ENCODE measurements around the gene NRCAM. TPM values are rescaled to one million over a fixed set of nuclear protein-coding genes. Genes with fewer than 3 reads are reported as not detected.

NRCAM gene
- total RNA-seq, 1 donor from 2014 or later = 13.6 TPM

DNA sequence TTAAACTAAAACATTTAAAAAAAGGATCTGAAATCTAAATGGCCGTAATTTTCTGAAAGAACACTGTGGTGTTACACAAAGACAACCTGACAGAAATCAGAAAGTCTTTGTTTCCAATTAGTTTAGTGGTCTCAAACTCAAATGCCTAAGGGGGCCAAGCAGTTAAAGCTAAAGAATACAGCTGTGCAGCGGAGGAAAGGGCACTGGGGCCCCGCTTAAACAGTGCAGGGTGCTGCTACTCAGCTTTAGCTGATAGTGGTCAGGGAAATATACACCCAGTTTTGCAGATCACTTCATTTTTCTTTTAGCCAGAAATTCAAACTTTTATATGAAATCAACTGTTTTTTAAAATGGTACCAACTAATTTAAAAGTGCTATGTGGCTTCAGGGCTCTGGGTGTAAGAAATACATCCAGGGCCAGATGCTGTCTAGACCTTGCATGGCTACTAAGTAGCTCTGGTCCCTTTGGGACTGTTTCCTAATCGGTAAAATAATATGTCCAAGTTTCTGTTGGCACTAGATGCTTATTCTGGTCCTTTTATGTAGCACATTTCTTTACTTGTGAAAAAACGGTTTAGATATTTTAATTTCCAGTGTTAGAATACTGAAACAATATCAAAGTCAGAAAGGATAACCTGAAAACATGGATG, 164.3 kb downstream of the NRCAM start:
- Histone ChIP-seq H3K9ac (ENCODE audit: low read depth in 1 of 3, low read length in 3 of 3) (no peak overlapping the region), H3K27ac (ENCODE audit: low read depth, low read length) (no peak overlapping the region), H3K9me3 (ENCODE audit: control insufficient read depth in 3 of 3, low read length in 3 of 3) (no peaks in the 10 kb centered on the region), H3K27me3 (ENCODE audit: control insufficient read depth in 3 of 3, insufficient read depth in 3 of 3, low read length in 3 of 3) (no peaks in the 10 kb centered on the region), H3K4me3 (ENCODE audit: low read length in 3 of 3) (no peak overlapping the region), H3K36me3 (ENCODE audit: control insufficient read depth in 3 of 3, insufficient read depth in 3 of 3, low read length in 3 of 3) (no peaks in the 10 kb centered on the region), H3K4me1 (ENCODE audit: control insufficient read depth in 3 of 3, insufficient read depth in 3 of 3, low read length in 3 of 3) (no peaks in the 10 kb centered on the region)

DNA sequence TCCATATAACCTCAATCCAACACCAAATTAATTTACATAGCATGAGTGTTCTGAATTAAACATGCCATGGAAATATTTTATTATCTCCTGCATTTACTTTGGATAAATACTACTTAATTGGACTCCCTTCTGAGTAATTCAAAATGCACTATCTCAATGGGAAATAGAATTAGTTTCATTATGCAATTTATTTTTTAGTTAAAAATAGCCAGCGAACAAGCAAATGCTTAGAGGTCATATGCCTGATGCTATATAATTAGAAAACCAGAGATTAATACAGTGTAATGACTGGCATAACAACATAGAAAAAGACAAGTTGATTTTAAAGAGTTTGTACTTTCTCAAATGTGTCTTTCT, 165.1 kb downstream of the NRCAM start:
- no peak overlapping the region for H3K9ac ChIP-seq (ENCODE audit: low read depth in 1 of 3, low read length in 3 of 3)

GRCh38 chr7:108290459-108291151, 165.6 kb downstream of the NRCAM start:
- Histone ChIP-seq H3K4me1 (ENCODE audit: control insufficient read depth in 3 of 3, insufficient read depth in 3 of 3, low read length in 3 of 3) (no peaks in the 10 kb centered on the region), H3K36me3 (ENCODE audit: control insufficient read depth in 3 of 3, insufficient read depth in 3 of 3, low read length in 3 of 3) (no peaks in the 10 kb centered on the region), H3K27ac (ENCODE audit: low read depth, low read length) (no peak overlapping the region), H3K9ac (ENCODE audit: low read depth in 1 of 3, low read length in 3 of 3) (no peak overlapping the region), H3K4me3 (ENCODE audit: low read length in 3 of 3) (no peak overlapping the region), H3K9me3 (ENCODE audit: control insufficient read depth in 3 of 3, low read length in 3 of 3) (no peaks in the 10 kb centered on the region), H3K27me3 (ENCODE audit: control insufficient read depth in 3 of 3, insufficient read depth in 3 of 3, low read length in 3 of 3) (no peaks in the 10 kb centered on the region)

More for the DNA sequence above, 165.1 kb downstream of the NRCAM start:
- Histone ChIP-seq H3K4me3 (ENCODE audit: low read length in 3 of 3) (no peak overlapping the region), H3K36me3 (ENCODE audit: control insufficient read depth in 3 of 3, insufficient read depth in 3 of 3, low read length in 3 of 3) (no peaks in the 10 kb centered on the region), H3K9me3 (ENCODE audit: control insufficient read depth in 3 of 3, low read length in 3 of 3) (no peaks in the 10 kb centered on the region), H3K4me1 (ENCODE audit: control insufficient read depth in 3 of 3, insufficient read depth in 3 of 3, low read length in 3 of 3) (no peaks in the 10 kb centered on the region), H3K27me3 (ENCODE audit: control insufficient read depth in 3 of 3, insufficient read depth in 3 of 3, low read length in 3 of 3) (no peaks in the 10 kb centered on the region), H3K27ac (ENCODE audit: low read depth, low read length) (no peak overlapping the region)

DNA sequence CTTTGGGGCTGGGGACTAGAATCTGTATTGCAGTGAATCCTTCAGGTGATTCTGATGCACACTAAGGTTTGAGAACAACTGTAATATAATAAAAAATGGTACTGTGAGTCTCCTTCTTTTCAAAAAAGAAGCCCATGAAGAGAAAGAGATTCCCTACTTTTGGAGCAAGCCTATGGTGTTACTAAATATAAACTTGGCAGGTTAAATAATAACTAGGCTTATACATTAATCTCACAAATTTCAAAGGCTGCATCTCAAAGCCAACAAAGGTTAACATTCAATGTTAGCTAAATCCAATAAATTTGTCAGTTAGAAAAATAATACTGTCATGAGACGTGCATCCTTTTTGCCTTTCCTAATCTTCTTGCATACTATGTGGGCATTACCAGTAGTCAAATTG, 166.4 kb downstream of the NRCAM start:
- H3K36me3 ChIP-seq (ENCODE audit: control insufficient read depth in 3 of 3, insufficient read depth in 3 of 3, low read length in 3 of 3) = no peaks in the 10 kb centered on the region
- H3K27me3 ChIP-seq (ENCODE audit: control insufficient read depth in 3 of 3, insufficient read depth in 3 of 3, low read length in 3 of 3) = no peaks in the 10 kb centered on the region
- no peak overlapping the region for H3K9ac ChIP-seq (ENCODE audit: low read depth in 1 of 3, low read length in 3 of 3)
- H3K9me3 ChIP-seq (ENCODE audit: control insufficient read depth in 3 of 3, low read length in 3 of 3) = no peaks in the 10 kb centered on the region
- no peaks in the 10 kb centered on the region for H3K4me1 ChIP-seq (ENCODE audit: control insufficient read depth in 3 of 3, insufficient read depth in 3 of 3, low read length in 3 of 3)
- no peak overlapping the region for H3K27ac ChIP-seq (ENCODE audit: low read depth, low read length)
- H3K4me3 ChIP-seq (ENCODE audit: low read length in 3 of 3) = no peak overlapping the region

- no peaks in the 10 kb centered on the region for H3K27me3 ChIP-seq (ENCODE audit: control insufficient read depth in 3 of 3, insufficient read depth in 3 of 3, low read length in 3 of 3)
- H3K9ac ChIP-seq (ENCODE audit: low read depth in 1 of 3, low read length in 3 of 3) = no peak overlapping the region
- H3K9me3 ChIP-seq (ENCODE audit: control insufficient read depth in 3 of 3, low read length in 3 of 3) = no peaks in the 10 kb centered on the region
- no peak overlapping the region for H3K27ac ChIP-seq (ENCODE audit: low read depth, low read length)
- no peak overlapping the region for H3K4me3 ChIP-seq (ENCODE audit: low read length in 3 of 3)
- no peaks in the 10 kb centered on the region for H3K4me1 ChIP-seq (ENCODE audit: control insufficient read depth in 3 of 3, insufficient read depth in 3 of 3, low read length in 3 of 3)
- no peaks in the 10 kb centered on the region for H3K36me3 ChIP-seq (ENCODE audit: control insufficient read depth in 3 of 3, insufficient read depth in 3 of 3, low read length in 3 of 3)
These were observed 168.4 kb downstream of the NRCAM start for GRCh38 chr7:108287857-108288256.

GRCh38 chr7:108286290-108286904, 169.8 kb downstream of the NRCAM start:
- no peak overlapping the region for H3K9ac ChIP-seq (ENCODE audit: low read depth in 1 of 3, low read length in 3 of 3)
- no peaks in the 10 kb centered on the region for H3K4me1 ChIP-seq (ENCODE audit: control insufficient read depth in 3 of 3, insufficient read depth in 3 of 3, low read length in 3 of 3)
- no peak overlapping the region for H3K4me3 ChIP-seq (ENCODE audit: low read length in 3 of 3)
- no peaks in the 10 kb centered on the region for H3K36me3 ChIP-seq (ENCODE audit: control insufficient read depth in 3 of 3, insufficient read depth in 3 of 3, low read length in 3 of 3)
- no peaks in the 10 kb centered on the region for H3K9me3 ChIP-seq (ENCODE audit: control insufficient read depth in 3 of 3, low read length in 3 of 3)
- no peaks in the 10 kb centered on the region for H3K27me3 ChIP-seq (ENCODE audit: control insufficient read depth in 3 of 3, insufficient read depth in 3 of 3, low read length in 3 of 3)
- H3K27ac ChIP-seq (ENCODE audit: low read depth, low read length) = no peak overlapping the region

DNA sequence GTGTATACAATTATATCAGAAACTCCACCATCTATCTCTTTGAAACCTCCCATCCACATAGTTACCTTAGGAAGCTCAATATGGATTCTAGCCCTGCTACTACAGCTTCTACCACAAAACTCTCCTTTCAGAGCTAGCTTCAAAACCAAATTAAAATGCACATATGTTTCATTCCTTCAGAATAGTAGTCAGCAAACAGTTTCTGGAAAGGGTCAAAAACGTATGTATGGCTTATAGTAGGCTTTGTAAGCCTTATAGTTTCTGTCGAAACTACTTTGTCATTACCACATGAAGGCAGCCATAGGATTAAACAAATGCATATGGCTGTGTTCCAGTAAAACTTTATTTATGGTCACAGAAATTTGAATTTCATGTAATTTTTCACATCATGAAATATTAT, 170.5 kb downstream of the NRCAM start:
- Histone ChIP-seq H3K4me1 (ENCODE audit: control insufficient read depth in 3 of 3, insufficient read depth in 3 of 3, low read length in 3 of 3) (no peaks in the 10 kb centered on the region), H3K9me3 (ENCODE audit: control insufficient read depth in 3 of 3, low read length in 3 of 3) (no peaks in the 10 kb centered on the region), H3K4me3 (ENCODE audit: low read length in 3 of 3) (no peak overlapping the region), H3K27ac (ENCODE audit: low read depth, low read length) (no peak overlapping the region), H3K36me3 (ENCODE audit: control insufficient read depth in 3 of 3, insufficient read depth in 3 of 3, low read length in 3 of 3) (no peaks in the 10 kb centered on the region), H3K9ac (ENCODE audit: low read depth in 1 of 3, low read length in 3 of 3) (no peak overlapping the region), H3K27me3 (ENCODE audit: control insufficient read depth in 3 of 3, insufficient read depth in 3 of 3, low read length in 3 of 3) (no peaks in the 10 kb centered on the region)

- Histone ChIP-seq H3K27ac (ENCODE audit: low read depth, low read length) (no peak overlapping the region), H3K4me3 (ENCODE audit: low read length in 3 of 3) (no peak overlapping the region), H3K4me1 (ENCODE audit: control insufficient read depth in 3 of 3, insufficient read depth in 3 of 3, low read length in 3 of 3) (no peaks in the 10 kb centered on the region), H3K36me3 (ENCODE audit: control insufficient read depth in 3 of 3, insufficient read depth in 3 of 3, low read length in 3 of 3) (no peaks in the 10 kb centered on the region), H3K9me3 (ENCODE audit: control insufficient read depth in 3 of 3, low read length in 3 of 3) (no peaks in the 10 kb centered on the region), H3K9ac (ENCODE audit: low read depth in 1 of 3, low read length in 3 of 3) (no peak overlapping the region), H3K27me3 (ENCODE audit: control insufficient read depth in 3 of 3, insufficient read depth in 3 of 3, low read length in 3 of 3) (no peaks in the 10 kb centered on the region)
These were observed 171.2 kb downstream of the NRCAM start for GRCh38 chr7:108285003-108285368.

DNA sequence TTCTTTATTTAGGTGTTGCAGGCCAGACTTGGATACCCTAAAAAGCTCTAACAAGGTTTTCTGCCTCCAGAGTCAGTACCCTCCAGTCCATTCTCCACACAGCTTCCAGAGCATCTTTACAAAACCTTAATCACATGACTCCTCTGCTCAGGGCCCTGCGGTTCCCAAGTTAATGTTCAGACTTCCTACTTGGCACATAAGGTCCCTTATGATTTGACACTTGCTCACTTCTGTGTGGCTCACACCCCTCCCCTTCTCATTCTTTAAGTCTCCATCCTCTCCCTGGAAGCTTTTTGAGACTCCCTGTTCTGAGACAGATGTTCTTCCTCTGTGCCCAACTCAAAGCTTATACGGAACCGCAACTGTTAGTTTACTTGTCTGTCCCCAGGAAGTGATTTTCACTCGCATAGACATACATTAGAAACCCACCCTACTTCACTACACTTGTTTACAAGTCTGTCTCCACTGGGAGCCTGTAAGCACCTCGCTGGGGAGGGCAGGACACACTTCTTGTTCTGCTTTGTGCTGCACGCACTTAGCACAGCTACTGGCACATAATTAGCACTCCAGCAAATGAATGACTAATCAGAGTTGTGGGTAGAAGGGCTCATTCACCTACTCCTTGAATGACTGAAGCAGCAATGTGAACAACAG, 171.8 kb downstream of the NRCAM start:
- Histone ChIP-seq H3K27ac (ENCODE audit: low read depth, low read length) (no peak overlapping the region), H3K4me3 (ENCODE audit: low read length in 3 of 3) (no peak overlapping the region), H3K27me3 (ENCODE audit: control insufficient read depth in 3 of 3, insufficient read depth in 3 of 3, low read length in 3 of 3) (no peaks in the 10 kb centered on the region), H3K4me1 (ENCODE audit: control insufficient read depth in 3 of 3, insufficient read depth in 3 of 3, low read length in 3 of 3) (no peaks in the 10 kb centered on the region), H3K9me3 (ENCODE audit: control insufficient read depth in 3 of 3, low read length in 3 of 3) (no peaks in the 10 kb centered on the region), H3K36me3 (ENCODE audit: control insufficient read depth in 3 of 3, insufficient read depth in 3 of 3, low read length in 3 of 3) (no peaks in the 10 kb centered on the region), H3K9ac (ENCODE audit: low read depth in 1 of 3, low read length in 3 of 3) (no peak overlapping the region)

GRCh38 chr7:108283252-108283651, 173.0 kb downstream of the NRCAM start:
- Histone ChIP-seq H3K9ac (ENCODE audit: low read depth in 1 of 3, low read length in 3 of 3) (no peak overlapping the region), H3K27ac (ENCODE audit: low read depth, low read length) (no peak overlapping the region), H3K4me1 (ENCODE audit: control insufficient read depth in 3 of 3, insufficient read depth in 3 of 3, low read length in 3 of 3) (no peaks in the 10 kb centered on the region), H3K36me3 (ENCODE audit: control insufficient read depth in 3 of 3, insufficient read depth in 3 of 3, low read length in 3 of 3) (no peaks in the 10 kb centered on the region), H3K27me3 (ENCODE audit: control insufficient read depth in 3 of 3, insufficient read depth in 3 of 3, low read length in 3 of 3) (no peaks in the 10 kb centered on the region), H3K4me3 (ENCODE audit: low read length in 3 of 3) (no peak overlapping the region), H3K9me3 (ENCODE audit: control insufficient read depth in 3 of 3, low read length in 3 of 3) (no peaks in the 10 kb centered on the region)
